ENCODE measurements around the gene RNF141. TPM values are rescaled to one million over a fixed set of nuclear protein-coding genes. Genes with fewer than 3 reads are reported as not detected.

Gene RNF141
- total and polyA plus RNA-seq, 2 donors (not counting 3 experiments of a cell fraction or from before 2014, with no cell fraction given), result 9.4 to 32.4 TPM

DNA sequence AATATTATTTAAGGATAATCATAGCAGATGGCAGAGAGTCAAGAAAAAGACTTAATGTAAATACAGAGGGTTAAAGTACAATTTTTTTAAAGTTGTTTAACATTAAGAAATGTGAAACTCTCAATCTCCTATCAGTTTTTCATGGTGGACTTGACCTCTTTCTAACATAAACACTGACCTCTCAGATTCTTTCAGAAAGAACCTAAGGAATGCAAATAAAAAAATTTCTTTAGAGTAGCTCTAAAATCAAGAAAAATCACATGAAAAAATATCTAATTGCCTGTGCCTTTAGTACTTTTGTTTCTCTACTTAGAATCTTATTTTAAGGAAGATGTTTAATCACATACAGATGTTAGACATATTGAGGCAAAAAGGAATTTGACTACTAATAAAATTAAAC lies 12.9 kb downstream of the RNF141 start:
- H2AFZ ChIP-seq (ENCODE audit: low read depth, low read length), result no peak overlapping the region
- dilution Hi-C loops (cut with MboI; ENCODE audit: extremely low pct_ligation_motif_present, low sequenced_read_pairs), result no loop called here
- intact Hi-C loops (cut with micrococcal nuclease), result no loop called here
- no peak overlapping the region for H3K4me2 ChIP-seq (ENCODE audit: insufficient read depth, low read length)
- H3K79me2 ChIP-seq (ENCODE audit: control insufficient read depth, insufficient read depth, low read length), result no peaks in the 10 kb centered on the region
- H3K9ac ChIP-seq (replicated peaks; ENCODE audit: extremely low read depth, insufficient read depth, low read length), result no peak overlapping the region
- ChIA-PET POLR2A (no interaction called here), CTCF (interaction anchor here (0.8 to 2.0 kb wide), 6 partner anchors 12 to 162 kb away, joined by 3 to 15 read pairs (median 3); partner anchors contain the start of gene RNF141)
- no peak overlapping the region for H3K27ac ChIP-seq (ENCODE audit: insufficient read depth, low read depth, low read length)
- H3K4me1 ChIP-seq (ENCODE audit: control insufficient read depth, extremely low read depth, insufficient read depth, low read length), result peaks cover 58% of the 10 kb centered on the region
- FAIRE-seq (no peak), DNase-seq (ENCODE audit: low read depth, low spot score) (peak; percentile 27)
- H4K20me1 ChIP-seq (replicated peaks; ENCODE audit: control insufficient read depth, extremely low read depth, insufficient read depth, low read length), result no peaks in the 10 kb centered on the region
- no peaks in the 10 kb centered on the region for H3K27me3 ChIP-seq (ENCODE audit: control insufficient read depth in 2 of 2, insufficient read depth in 2 of 2, low read length in 2 of 2)
- H3K36me3 ChIP-seq (ENCODE audit: control insufficient read depth in 2 of 2, extremely low read depth in 1 of 2, insufficient read depth in 2 of 2, low read length in 2 of 2), result peaks cover 0 to 3% of the 10 kb centered on the region in 2 experiments
- H3K9me1 ChIP-seq (replicated peaks; ENCODE audit: control insufficient read depth, extremely low read depth, insufficient read depth, low read length), result no peaks in the 10 kb centered on the region
- BruUV-seq (replicated peaks), result no TSS peak
- no peak overlapping the region for H3K4me3 ChIP-seq (replicated peaks in 1 of 3; ENCODE audit: insufficient read depth in 1 of 3, low read depth in 1 of 3, low read length in 3 of 3)
- no peaks in the 10 kb centered on the region for H3K9me3 ChIP-seq (replicated peaks; ENCODE audit: control insufficient read depth, insufficient read depth, low read length)
- no peak for TF ChIP-seq EZH2 (IDR thresholded peaks at IDR 0.05; ENCODE audit: borderline replicate concordance, low read depth, low read length, severe bottlenecking)
- no peak for TF ChIP-seq POLR2A (IDR thresholded peaks at IDR 0.05; ENCODE audit: low read depth, low read length)

DNA sequence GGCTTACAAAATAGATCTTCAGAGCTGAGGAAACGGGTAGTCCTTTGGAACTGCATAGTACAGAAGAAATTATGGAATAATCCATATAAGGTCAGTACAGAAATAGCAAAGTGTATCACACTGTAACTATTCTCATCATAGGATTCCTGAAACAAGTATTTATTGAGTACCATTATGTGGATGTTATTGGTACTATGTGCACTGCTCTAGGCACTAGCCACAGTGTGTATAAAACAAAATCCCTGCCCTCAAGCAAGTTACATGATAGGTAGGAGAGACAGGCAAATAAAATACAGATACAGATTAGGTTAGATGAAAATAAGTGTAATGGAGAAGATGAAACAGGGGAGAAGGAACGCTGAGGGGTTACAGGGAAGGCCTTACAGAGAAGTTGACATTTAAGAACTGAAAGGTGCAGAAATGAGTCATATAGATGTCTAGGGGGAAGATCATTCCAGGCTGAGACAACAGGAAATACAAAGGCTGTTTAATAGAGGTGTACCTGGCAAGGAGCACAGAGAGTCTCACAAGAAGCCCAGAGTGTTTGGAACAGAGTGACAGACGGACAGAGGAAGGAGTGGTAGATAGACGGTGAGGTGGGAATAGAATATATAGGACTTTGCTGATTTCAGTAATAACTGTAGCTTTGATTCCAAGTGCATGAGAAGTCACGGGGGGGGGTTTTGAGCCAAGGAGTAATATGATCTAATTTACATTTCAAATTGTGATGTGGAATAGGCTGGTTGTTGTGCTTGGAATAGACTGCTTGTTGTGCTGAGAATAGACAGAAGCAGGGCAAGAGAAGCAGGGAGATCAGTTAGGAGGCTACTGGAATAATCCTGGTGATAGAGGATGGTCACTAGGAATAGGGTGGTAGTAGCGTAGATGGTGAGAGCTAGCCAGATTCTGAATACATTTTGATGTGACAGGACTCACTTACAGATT lies 13.7 kb downstream of the RNF141 start:
- dilution Hi-C loops (cut with MboI; ENCODE audit: extremely low pct_ligation_motif_present, low sequenced_read_pairs), result no loop called here
- Histone ChIP-seq H2AFZ (ENCODE audit: low read depth, low read length) (no peak overlapping the region), H4K20me1 (replicated peaks; ENCODE audit: control insufficient read depth, extremely low read depth, insufficient read depth, low read length) (no peaks in the 10 kb centered on the region), H3K4me1 (ENCODE audit: control insufficient read depth, extremely low read depth, insufficient read depth, low read length) (peaks cover 67% of the 10 kb centered on the region), H3K9ac (replicated peaks; ENCODE audit: extremely low read depth, insufficient read depth, low read length) (no peak overlapping the region), H3K27ac (ENCODE audit: insufficient read depth, low read depth, low read length) (no peak overlapping the region), H3K36me3 (ENCODE audit: control insufficient read depth in 2 of 2, extremely low read depth in 1 of 2, insufficient read depth in 2 of 2, low read length in 2 of 2) (no peaks in the 10 kb centered on the region), H3K9me3 (replicated peaks; ENCODE audit: control insufficient read depth, insufficient read depth, low read length) (no peaks in the 10 kb centered on the region), H3K27me3 (ENCODE audit: control insufficient read depth in 2 of 2, insufficient read depth in 2 of 2, low read length in 2 of 2) (no peaks in the 10 kb centered on the region), H3K79me2 (ENCODE audit: control insufficient read depth, insufficient read depth, low read length) (no peaks in the 10 kb centered on the region), H3K4me3 (replicated peaks in 1 of 3; ENCODE audit: insufficient read depth in 1 of 3, low read depth in 1 of 3, low read length in 3 of 3) (no peak overlapping the region), H3K9me1 (replicated peaks; ENCODE audit: control insufficient read depth, extremely low read depth, insufficient read depth, low read length) (no peaks in the 10 kb centered on the region), H3K4me2 (ENCODE audit: insufficient read depth, low read length) (no peak overlapping the region)
- BruUV-seq (replicated peaks), result no TSS peak
- FAIRE-seq (no peak), DNase-seq (ENCODE audit: low read depth, low spot score) (peak; percentile 39)
- TF ChIP-seq POLR2A (IDR thresholded peaks at IDR 0.05; ENCODE audit: low read depth, low read length) (no peak), FOS (IDR thresholded peaks at IDR 0.05; ENCODE audit: borderline replicate concordance, insufficient read depth, low read length) (no peak), MYC (IDR thresholded peaks at IDR 0.05; ENCODE audit: low read depth, low read length) (no peak), GATA2 (IDR thresholded peaks at IDR 0.05; ENCODE audit: insufficient read depth, insufficient read length, low read depth, low read length) (no peak), EZH2 (IDR thresholded peaks at IDR 0.05; ENCODE audit: borderline replicate concordance, low read depth, low read length, severe bottlenecking) (no peak), POLR2AphosphoS5 (IDR thresholded peaks at IDR 0.05; ENCODE audit: insufficient read depth, low read depth, low read length) (no peak), JUN (IDR thresholded peaks at IDR 0.05; ENCODE audit: borderline replicate concordance, insufficient read depth, insufficient read length, low read depth) (no peak)
- TF ChIP-seq, protein P1, sequence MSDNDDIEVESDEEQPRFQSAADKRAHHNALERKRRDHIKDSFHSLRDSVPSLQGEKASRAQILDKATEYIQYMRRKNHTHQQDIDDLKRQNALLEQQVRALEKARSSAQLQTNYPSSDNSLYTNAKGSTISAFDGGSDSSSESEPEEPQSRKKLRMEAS (IDR thresholded peaks at IDR 0.05; ENCODE audit: insufficient read depth, insufficient read length), result no peak
- TF ChIP-seq, protein P2, sequence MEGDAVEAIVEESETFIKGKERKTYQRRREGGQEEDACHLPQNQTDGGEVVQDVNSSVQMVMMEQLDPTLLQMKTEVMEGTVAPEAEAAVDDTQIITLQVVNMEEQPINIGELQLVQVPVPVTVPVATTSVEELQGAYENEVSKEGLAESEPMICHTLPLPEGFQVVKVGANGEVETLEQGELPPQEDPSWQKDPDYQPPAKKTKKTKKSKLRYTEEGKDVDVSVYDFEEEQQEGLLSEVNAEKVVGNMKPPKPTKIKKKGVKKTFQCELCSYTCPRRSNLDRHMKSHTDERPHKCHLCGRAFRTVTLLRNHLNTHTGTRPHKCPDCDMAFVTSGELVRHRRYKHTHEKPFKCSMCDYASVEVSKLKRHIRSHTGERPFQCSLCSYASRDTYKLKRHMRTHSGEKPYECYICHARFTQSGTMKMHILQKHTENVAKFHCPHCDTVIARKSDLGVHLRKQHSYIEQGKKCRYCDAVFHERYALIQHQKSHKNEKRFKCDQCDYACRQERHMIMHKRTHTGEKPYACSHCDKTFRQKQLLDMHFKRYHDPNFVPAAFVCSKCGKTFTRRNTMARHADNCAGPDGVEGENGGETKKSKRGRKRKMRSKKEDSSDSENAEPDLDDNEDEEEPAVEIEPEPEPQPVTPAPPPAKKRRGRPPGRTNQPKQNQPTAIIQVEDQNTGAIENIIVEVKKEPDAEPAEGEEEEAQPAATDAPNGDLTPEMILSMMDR (IDR thresholded peaks at IDR 0.05; ENCODE audit: extremely low read depth in 1 of 2, insufficient read depth in 1 of 2, low read depth in 1 of 2, low read length in 2 of 2), result no peak
- intact Hi-C loops (cut with micrococcal nuclease), result no loop called here
- ChIA-PET POLR2A (no interaction called here), CTCF (interaction anchor here (0.7 to 2.0 kb wide), 7 partner anchors 11 to 182 kb away, joined by 3 to 15 read pairs (median 3); partner anchors contain the start of gene RNF141)
